HCT116 (cell line): ENCODE results near the gene TGM2. TPM values are rescaled to one million over a fixed set of nuclear protein-coding genes. Genes with fewer than 3 reads are reported as not detected.

Experiments used
- ATAC-seq: fragments of 200-7000 bp; cut with Tn5 transposase; 2 replicates; pipeline ENCODE4 v1.9.1; 2020; ENCODE audit warnings: mild to moderate bottlenecking, moderate library complexity
- BruUV-seq: library from RNA; stranded (reverse); fragments of 400-500 nt; replicated peaks from 2 replicates; lab custom pipeline; 2021; lab: Mats Ljungman, UMichigan
- CTCF ChIA-PET: fragments of 300-600 bp; sonication (Branson Sonifier 250); formaldehyde crosslinking; loops from one replicate; lab custom pipeline; 2021; ENCODE audit warnings: antibody characterized with exemption; lab: Charles Lee
- POLR2A ChIA-PET: fragments of 300-600, 350-600 bp; sonication (Branson Sonifier 250); formaldehyde crosslinking; loops from one replicate; lab custom pipeline; 2021; ENCODE audit warnings: antibody characterized with exemption; lab: Charles Lee
- RAD21 ChIA-PET, 2 experiments: fragments of 300-600 bp; sonication (Branson Sonifier 250); formaldehyde crosslinking; loops; one replicate each; lab custom pipeline; 2023; ENCODE audit warnings: low total read pairs in 2 of 2; ENCODE audit not compliant: uncharacterized antibody in 2 of 2, unreplicated experiment in 2 of 2, low non-redundant PET in 1 of 2; lab: Charles Lee
- DNase-seq: peaks from one replicate; pipeline ENCODE4 v3.0.0-alpha.2; 2010; ENCODE audit warnings: low read depth, low spot score
- H2AFZ ChIP-seq: fragments of 200-600 bp; shearing (Covaris generic), sonication (generic); 2 replicates; pipeline ENCODE4 v1.6.1; 2017; ENCODE audit warnings: low read depth, mixed run types, mixed read lengths, antibody characterized with exemption, low read length; ENCODE audit not compliant: poor library complexity, severe bottlenecking
- H3K27ac ChIP-seq: 2 replicates; pipeline ENCODE4 v1.5.1; 2012; ENCODE audit warnings: low read depth, low read length
- H3K27me3 ChIP-seq: fragments of 200-600 bp; sonication (generic); 2 replicates; pipeline ENCODE4 v1.6.1; 2016; ENCODE audit warnings: mixed run types, low read length, mixed read lengths; ENCODE audit not compliant: insufficient read depth
- H3K36me3 ChIP-seq, 2 experiments: fragments of 200-500 bp in 1 of 2; fragments of 200-600 bp in 1 of 2; sonication (Bioruptor generic) in 1 of 2; sonication (generic) in 1 of 2; 2 replicates each; pipeline versions ENCODE4 v1.5.1 to v1.6.1; 2014 to 2016; ENCODE audit warnings: low read length in 2 of 2, inconsistent platforms in 1 of 2, mixed read lengths in 1 of 2, mixed run types in 1 of 2; ENCODE audit not compliant: insufficient read depth in 2 of 2, control insufficient read depth in 1 of 2
- H3K4me1 ChIP-seq, 2 experiments: fragments of 200-600 bp in 1 of 2; sonication (generic) in 1 of 2; 2 replicates each; pipeline versions ENCODE4 v1.5.1 to v1.6.1; 2012 to 2017; ENCODE audit warnings: low read length in 2 of 2, inconsistent platforms in 1 of 2, mild to moderate bottlenecking in 1 of 2, mixed read lengths in 1 of 2, mixed run types in 1 of 2, moderate library complexity in 1 of 2; ENCODE audit not compliant: insufficient read depth in 2 of 2, control insufficient read depth in 1 of 2
- H3K4me2 ChIP-seq: fragments of 200-600 bp; sonication (generic); 2 replicates; pipeline ENCODE4 v1.6.1; 2017; ENCODE audit warnings: mixed run types, low read length, mixed read lengths
- H3K4me3 ChIP-seq, 2 experiments: fragments of 200-600 bp in 1 of 2; sonication (generic) in 1 of 2; replicated peaks in 1 of 2; 2 replicates each; pipeline ENCODE4 v1.5.1; 2011 to 2016; ENCODE audit warnings: low read length in 2 of 2, control low read depth in 1 of 2, low read depth in 1 of 2, mild to moderate bottlenecking in 1 of 2, mixed read lengths in 1 of 2, mixed run types in 1 of 2
- H3K79me2 ChIP-seq: fragments of 200-600 bp; sonication (generic); 2 replicates; pipeline ENCODE4 v1.6.1; 2017; ENCODE audit warnings: mild to moderate bottlenecking, mixed run types, low read length, moderate library complexity, mixed read lengths; ENCODE audit not compliant: insufficient read depth
- H3K9ac ChIP-seq: fragments of 200-600 bp; sonication (generic); 2 replicates; pipeline ENCODE4 v1.6.1; 2016; ENCODE audit warnings: low read length, mixed read lengths
- H3K9me2 ChIP-seq: fragments of 200-600 bp; sonication (generic), shearing (Covaris generic); 2 replicates; pipeline ENCODE4 v1.6.1; 2017; ENCODE audit warnings: mixed run types, mild to moderate bottlenecking, moderate library complexity; ENCODE audit not compliant: insufficient read depth
- H3K9me3 ChIP-seq, 2 experiments: fragments of 200-500 bp in 1 of 2; fragments of 200-600 bp in 1 of 2; sonication (Bioruptor generic) in 1 of 2; sonication (generic) in 1 of 2; 2 replicates each; pipeline ENCODE4 v1.6.1; 2014 to 2017; ENCODE audit warnings: low read length in 2 of 2, mixed read lengths in 2 of 2, inconsistent platforms in 1 of 2, low read depth in 1 of 2, mild to moderate bottlenecking in 1 of 2, mixed run types in 1 of 2, moderate library complexity in 1 of 2; ENCODE audit not compliant: control insufficient read depth in 1 of 2, insufficient read depth in 1 of 2
- H4K20me1 ChIP-seq: fragments of 200-600 bp; sonication (generic), shearing (Covaris generic); 2 replicates; pipeline ENCODE4 v1.6.1; 2017; ENCODE audit warnings: mixed run types, mild to moderate bottlenecking, moderate library complexity; ENCODE audit not compliant: insufficient read depth
- CBX3 ChIP-seq: IDR thresholded peaks from 2 replicates; pipeline ENCODE4 v1.6.1; 2012; ENCODE audit warnings: low read depth
- CEBPB ChIP-seq: IDR thresholded peaks from 2 replicates; pipeline ENCODE4 v1.6.1; 2012; ENCODE audit warnings: low read depth
- EGR1 ChIP-seq: IDR thresholded peaks from 2 replicates; pipeline ENCODE4 v1.6.1; 2012; ENCODE audit warnings: low read depth
- ELF1 ChIP-seq: IDR thresholded peaks from 2 replicates; pipeline ENCODE4 v1.6.1; 2012; ENCODE audit warnings: low read depth, borderline replicate concordance
- EZH2 ChIP-seq: fragments of 200-600 bp; sonication (generic); IDR thresholded peaks from 2 replicates; pipeline ENCODE4 v1.6.1; 2017; ENCODE audit warnings: antibody characterized with exemption, mixed run types
- EZH2phosphoT487 ChIP-seq: fragments of 200-600 bp; IDR thresholded peaks from 2 replicates; pipeline ENCODE4 v1.6.1; 2018; ENCODE audit warnings: antibody characterized with exemption, borderline replicate concordance
- FOSL1 ChIP-seq: IDR thresholded peaks from 2 replicates; pipeline ENCODE4 v1.6.1; 2012; ENCODE audit warnings: low read depth
- JUND ChIP-seq: IDR thresholded peaks from 2 replicates; pipeline ENCODE4 v1.6.1; 2012
- POLR2AphosphoS5 ChIP-seq: IDR thresholded peaks from 2 replicates; pipeline ENCODE4 v1.6.1; 2011; ENCODE audit warnings: mild to moderate bottlenecking, low read depth, low read length, moderate library complexity
- RAD21 ChIP-seq: IDR thresholded peaks from 2 replicates; pipeline ENCODE4 v1.6.1; 2012; ENCODE audit warnings: low read depth, mild to moderate bottlenecking
- SRF ChIP-seq: IDR thresholded peaks from 2 replicates; pipeline ENCODE4 v1.6.1; 2012; ENCODE audit warnings: low read depth
- TCF7L2 ChIP-seq: IDR thresholded peaks from 2 replicates; pipeline ENCODE4 v1.7.0; 2011; ENCODE audit warnings: borderline replicate concordance, inconsistent platforms; ENCODE audit not compliant: insufficient read depth, insufficient read length; ENCODE audit errors: extremely low read depth
- YY1 ChIP-seq: IDR thresholded peaks from 2 replicates; pipeline ENCODE4 v1.6.1; 2011; ENCODE audit warnings: low read length, low read depth, moderate library complexity, mild to moderate bottlenecking; ENCODE audit not compliant: insufficient replicate concordance; ENCODE audit errors: extremely low read depth
- ZFX ChIP-seq: fragments of 450-650 bp; IDR thresholded peaks from 2 replicates; pipeline ENCODE4 v1.6.1; 2017
- ZNF274 ChIP-seq: fragments of 200-500 bp; sonication (Bioruptor generic); IDR thresholded peaks from 2 replicates; pipeline ENCODE4 v1.6.1; 2014; ENCODE audit warnings: mild to moderate bottlenecking, low read depth, low read length, inconsistent platforms
- intact Hi-C: fragments of 100-400 bp; cut with micrococcal nuclease; formaldehyde crosslinking; loops from 2 replicates; pipeline ENCODE4 v1.10.0; 2022
- total RNA-seq: library from RNA; stranded (reverse); gene quantifications from one replicate; pipeline ENCODE4 v1.2.1, GENCODE V29; 2021; ENCODE audit not compliant: unreplicated experiment
- TF ChIP-seq, protein P1 (sequence below): IDR thresholded peaks from 2 replicates; pipeline ENCODE4 v1.6.1; 2012
- TF ChIP-seq, protein P2 (sequence below): IDR thresholded peaks from 2 replicates; pipeline ENCODE4 v1.6.1; 2011; ENCODE audit warnings: mild to moderate bottlenecking, low read length, moderate library complexity; ENCODE audit not compliant: insufficient replicate concordance; ENCODE audit errors: extremely low read depth

TGM2 gene
- total RNA-seq, 1 experiment from 2014 or later = 6.1 TPM

GRCh38 chr20:38156280-38156679 lies 8.8 kb downstream of the TGM2 start:
- H3K79me2 ChIP-seq = no peaks in the 10 kb centered on the region
- no peak overlapping the region for H3K9ac ChIP-seq
- POLR2A ChIA-PET = no interaction called here
- peaks cover 0 to 18% of the 10 kb centered on the region in 2 experiments; a peak in 2 of 4 replicates for H3K4me1 ChIP-seq
- RAD21 ChIA-PET = no interaction called here
- intact Hi-C loops = no loop called here
- DNase-seq (no peak), ATAC-seq (no peak)
- CTCF ChIA-PET = no interaction called here
- no TSS peak for BruUV-seq
- H3K27me3 ChIP-seq = no peaks in the 10 kb centered on the region
- no peak overlapping the region for H3K27ac ChIP-seq
- no peak overlapping the region for H3K4me3 ChIP-seq
- no peak overlapping the region for H2AFZ ChIP-seq
- H3K36me3 ChIP-seq = no peaks in the 10 kb centered on the region
- H3K4me2 ChIP-seq = no peak overlapping the region
- H4K20me1 ChIP-seq = no peaks in the 10 kb centered on the region
- H3K9me2 ChIP-seq = no peaks in the 10 kb centered on the region
- no peak for TF ChIP-seq TCF7L2
- TF ChIP-seq EZH2phosphoT487 = no peak
- TF ChIP-seq EGR1 = no peak
- TF ChIP-seq, protein P1, sequence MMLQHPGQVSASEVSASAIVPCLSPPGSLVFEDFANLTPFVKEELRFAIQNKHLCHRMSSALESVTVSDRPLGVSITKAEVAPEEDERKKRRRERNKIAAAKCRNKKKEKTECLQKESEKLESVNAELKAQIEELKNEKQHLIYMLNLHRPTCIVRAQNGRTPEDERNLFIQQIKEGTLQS = no peak
- no peak for TF ChIP-seq CBX3
- no peak for TF ChIP-seq RAD21
- no peak for TF ChIP-seq JUND
- no peak for TF ChIP-seq POLR2AphosphoS5
- TF ChIP-seq YY1 = no peak
- TF ChIP-seq CEBPB = no peak
- no peak for TF ChIP-seq EZH2
- TF ChIP-seq ZFX = no peak
- TF ChIP-seq SRF = no peak
- TF ChIP-seq ELF1 = no peak
- TF ChIP-seq ZNF274 = no peak
- TF ChIP-seq, protein P2, sequence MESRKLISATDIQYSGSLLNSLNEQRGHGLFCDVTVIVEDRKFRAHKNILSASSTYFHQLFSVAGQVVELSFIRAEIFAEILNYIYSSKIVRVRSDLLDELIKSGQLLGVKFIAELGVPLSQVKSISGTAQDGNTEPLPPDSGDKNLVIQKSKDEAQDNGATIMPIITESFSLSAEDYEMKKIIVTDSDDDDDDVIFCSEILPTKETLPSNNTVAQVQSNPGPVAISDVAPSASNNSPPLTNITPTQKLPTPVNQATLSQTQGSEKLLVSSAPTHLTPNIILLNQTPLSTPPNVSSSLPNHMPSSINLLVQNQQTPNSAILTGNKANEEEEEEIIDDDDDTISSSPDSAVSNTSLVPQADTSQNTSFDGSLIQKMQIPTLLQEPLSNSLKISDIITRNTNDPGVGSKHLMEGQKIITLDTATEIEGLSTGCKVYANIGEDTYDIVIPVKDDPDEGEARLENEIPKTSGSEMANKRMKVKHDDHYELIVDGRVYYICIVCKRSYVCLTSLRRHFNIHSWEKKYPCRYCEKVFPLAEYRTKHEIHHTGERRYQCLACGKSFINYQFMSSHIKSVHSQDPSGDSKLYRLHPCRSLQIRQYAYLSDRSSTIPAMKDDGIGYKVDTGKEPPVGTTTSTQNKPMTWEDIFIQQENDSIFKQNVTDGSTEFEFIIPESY = no peak
- no peak for TF ChIP-seq FOSL1
- TF ChIP-seq, all 23 proteins: peak for 0
- H3K9me3 ChIP-seq = no peaks in the 10 kb centered on the region
